C4-2B (cell line): ENCODE measurements around the gene IFITM5.

Experiments
- H3K27ac ChIP-seq: fragments of 450-650 bp; 2 replicates; pipeline ENCODE4 v1.5.1; 2017
- ZFX ChIP-seq: fragments of 450-650 bp; IDR thresholded peaks from 2 replicates; pipeline ENCODE4 v1.6.1; 2017
- TF ChIP-seq, protein P1 (sequence below): fragments of 450-650 bp; conservative IDR thresholded peaks from 2 replicates; pipeline ENCODE4 v1.5.1; 2017; ENCODE audit warnings: mild to moderate bottlenecking

The IFITM5 gene

DNA sequence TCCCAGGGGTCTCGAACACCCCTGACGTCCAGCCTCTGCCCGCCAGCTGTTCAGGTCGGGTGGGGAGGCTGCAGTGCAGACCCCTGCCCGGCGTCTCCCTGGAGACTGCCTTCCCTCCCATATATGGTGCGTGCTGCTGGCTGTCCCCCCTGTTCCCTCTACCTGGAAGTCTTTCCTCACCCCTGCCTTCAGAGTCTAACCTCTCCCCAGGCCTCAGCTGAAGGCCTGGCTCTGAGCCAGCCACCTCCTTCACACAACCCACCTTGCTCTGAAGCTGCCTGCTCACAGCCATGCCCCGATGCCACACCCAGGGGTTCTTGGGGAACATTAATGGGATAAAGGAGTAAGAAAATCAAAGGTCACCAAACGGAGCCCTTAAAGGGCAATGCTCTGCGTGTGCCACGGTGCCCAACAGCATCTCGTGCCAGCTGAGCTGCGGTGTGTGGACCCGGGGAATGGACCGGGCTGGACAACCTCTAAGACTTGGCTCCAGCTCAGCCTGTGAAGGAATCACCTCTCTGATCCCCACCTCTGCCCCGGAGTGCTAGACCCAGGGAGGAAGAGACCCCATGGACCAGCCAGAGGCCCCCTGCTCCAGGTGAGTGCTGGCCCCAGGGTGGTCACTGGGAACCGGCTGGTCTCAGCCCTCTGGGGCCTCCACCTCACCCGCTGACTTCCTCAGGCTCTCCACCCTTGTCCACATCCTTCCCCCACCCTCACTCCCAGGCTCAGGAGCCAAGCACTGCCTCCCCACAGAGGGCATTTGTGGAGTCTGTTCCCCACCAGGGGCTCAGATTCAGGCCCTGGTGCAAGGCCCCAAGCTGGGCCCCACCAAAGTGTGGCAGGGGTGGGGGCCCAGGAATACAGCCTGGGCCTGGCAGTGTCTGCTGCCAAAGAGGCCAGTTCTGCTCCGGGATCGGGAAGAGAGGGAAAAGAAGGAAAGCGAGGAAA, 21.1 kb downstream of the IFITM5 start, which contains the start of gene NLRP6:
NLRP6 (plus strand) TSS at position 407 of the 951 bp plus-strand sequence; CDS start at position 570, 163 bp downstream.
- TF ChIP-seq ZFX: no peak
- TF ChIP-seq, protein P1, sequence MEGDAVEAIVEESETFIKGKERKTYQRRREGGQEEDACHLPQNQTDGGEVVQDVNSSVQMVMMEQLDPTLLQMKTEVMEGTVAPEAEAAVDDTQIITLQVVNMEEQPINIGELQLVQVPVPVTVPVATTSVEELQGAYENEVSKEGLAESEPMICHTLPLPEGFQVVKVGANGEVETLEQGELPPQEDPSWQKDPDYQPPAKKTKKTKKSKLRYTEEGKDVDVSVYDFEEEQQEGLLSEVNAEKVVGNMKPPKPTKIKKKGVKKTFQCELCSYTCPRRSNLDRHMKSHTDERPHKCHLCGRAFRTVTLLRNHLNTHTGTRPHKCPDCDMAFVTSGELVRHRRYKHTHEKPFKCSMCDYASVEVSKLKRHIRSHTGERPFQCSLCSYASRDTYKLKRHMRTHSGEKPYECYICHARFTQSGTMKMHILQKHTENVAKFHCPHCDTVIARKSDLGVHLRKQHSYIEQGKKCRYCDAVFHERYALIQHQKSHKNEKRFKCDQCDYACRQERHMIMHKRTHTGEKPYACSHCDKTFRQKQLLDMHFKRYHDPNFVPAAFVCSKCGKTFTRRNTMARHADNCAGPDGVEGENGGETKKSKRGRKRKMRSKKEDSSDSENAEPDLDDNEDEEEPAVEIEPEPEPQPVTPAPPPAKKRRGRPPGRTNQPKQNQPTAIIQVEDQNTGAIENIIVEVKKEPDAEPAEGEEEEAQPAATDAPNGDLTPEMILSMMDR: no peak
- H3K27ac ChIP-seq: no peak within 1 kb of the TSS

DNA sequence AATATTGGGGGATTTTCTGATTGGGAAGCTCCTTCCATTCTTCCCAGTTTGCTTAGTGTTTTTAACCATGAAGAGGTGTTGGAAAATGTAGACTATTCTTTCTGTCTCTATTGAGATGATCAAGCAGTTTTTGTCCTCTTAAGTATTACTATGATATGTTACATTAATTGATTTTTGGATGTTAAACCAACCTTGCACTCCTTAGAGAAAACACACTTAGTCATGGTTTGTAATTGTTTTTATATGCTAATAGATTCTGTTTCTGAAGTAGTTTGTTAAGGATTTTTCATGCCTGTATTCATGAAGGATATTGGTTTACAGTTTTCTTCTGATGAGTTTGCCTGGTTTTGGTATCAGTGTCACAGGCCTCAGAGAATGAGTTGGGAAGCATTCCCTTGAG, 23.1 kb downstream of the IFITM5 start:
- TF ChIP-seq, protein P1: no peak
- no peak for TF ChIP-seq ZFX
- no peak overlapping the region for H3K27ac ChIP-seq

DNA sequence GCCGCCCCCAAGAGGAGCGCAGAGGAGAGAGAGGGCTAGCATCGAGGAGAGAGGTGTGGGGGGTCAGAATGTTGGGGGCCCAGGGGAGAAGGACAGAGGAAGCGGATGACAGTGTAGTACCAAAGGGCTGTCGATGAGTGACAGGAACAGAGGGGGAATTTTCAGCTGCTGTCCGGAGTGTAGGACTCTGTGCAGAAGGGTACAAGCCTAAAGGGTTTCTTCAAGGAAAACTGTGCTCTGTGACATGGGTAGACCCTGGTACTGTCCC, 26.5 kb downstream of the IFITM5 start:
- H3K27ac ChIP-seq: no peak overlapping the region
- TF ChIP-seq, protein P1: no peak
- TF ChIP-seq ZFX: no peak

DNA sequence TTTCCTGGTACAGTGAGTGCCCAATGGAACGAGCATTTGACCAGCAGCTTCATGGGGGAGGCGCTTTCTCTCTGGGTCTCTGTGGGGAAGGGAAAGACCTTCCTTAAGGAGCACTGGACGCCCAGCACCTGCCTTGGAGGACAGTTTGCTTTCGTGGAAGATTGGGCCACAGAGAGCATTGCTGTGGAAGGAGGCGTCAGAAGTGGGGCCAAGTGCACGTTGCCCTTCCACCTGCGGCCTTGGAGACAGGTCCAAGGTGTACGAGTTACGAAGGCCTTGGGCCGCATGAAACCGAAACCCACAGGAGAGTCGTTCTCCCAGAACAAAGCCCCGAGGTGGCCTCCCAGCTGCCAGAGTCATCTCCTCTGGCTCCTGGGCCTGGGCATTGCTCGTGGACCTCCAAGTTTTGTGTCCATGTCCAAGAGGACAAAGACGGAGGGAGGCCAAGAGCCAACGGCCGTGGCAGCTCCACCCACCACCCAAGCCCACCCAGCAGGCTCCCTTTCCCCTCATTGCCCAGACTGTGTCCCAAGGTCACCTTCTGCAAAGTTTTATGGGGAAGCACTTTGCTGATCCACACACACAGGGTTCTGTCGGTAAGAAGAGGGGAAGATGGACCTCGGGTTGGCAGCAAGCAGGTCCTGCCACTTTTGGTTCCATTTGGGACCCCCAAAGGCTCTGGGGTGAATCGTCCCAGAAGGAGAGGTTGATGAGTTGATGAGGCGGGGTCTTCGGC, 27.0 kb downstream of the IFITM5 start:
- H3K27ac ChIP-seq: no peak overlapping the region
- TF ChIP-seq ZFX: no peak
- TF ChIP-seq, protein P1: no peak

DNA sequence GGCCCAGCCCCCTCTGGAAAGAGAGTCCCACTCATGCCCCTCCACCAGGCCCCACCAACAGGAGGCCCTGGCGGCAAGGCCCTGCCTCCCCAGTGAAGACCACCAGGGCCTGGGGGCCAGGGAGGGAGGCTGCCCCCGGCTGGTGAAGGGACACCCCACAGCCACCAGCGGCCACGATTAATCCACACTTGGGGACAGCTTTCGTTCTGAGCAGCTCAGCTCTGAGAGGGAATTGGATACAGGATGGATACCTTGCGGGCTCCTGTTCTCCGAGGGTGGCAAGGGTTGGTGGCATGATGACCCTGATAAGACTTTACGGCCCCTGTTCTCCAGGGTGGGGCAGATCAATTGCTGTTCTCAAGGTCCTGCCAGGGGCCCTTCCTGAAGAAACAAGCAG, 28.0 kb downstream of the IFITM5 start:
- TF ChIP-seq, protein P1: no peak
- no peak for TF ChIP-seq ZFX
- H3K27ac ChIP-seq: no peak overlapping the region

DNA sequence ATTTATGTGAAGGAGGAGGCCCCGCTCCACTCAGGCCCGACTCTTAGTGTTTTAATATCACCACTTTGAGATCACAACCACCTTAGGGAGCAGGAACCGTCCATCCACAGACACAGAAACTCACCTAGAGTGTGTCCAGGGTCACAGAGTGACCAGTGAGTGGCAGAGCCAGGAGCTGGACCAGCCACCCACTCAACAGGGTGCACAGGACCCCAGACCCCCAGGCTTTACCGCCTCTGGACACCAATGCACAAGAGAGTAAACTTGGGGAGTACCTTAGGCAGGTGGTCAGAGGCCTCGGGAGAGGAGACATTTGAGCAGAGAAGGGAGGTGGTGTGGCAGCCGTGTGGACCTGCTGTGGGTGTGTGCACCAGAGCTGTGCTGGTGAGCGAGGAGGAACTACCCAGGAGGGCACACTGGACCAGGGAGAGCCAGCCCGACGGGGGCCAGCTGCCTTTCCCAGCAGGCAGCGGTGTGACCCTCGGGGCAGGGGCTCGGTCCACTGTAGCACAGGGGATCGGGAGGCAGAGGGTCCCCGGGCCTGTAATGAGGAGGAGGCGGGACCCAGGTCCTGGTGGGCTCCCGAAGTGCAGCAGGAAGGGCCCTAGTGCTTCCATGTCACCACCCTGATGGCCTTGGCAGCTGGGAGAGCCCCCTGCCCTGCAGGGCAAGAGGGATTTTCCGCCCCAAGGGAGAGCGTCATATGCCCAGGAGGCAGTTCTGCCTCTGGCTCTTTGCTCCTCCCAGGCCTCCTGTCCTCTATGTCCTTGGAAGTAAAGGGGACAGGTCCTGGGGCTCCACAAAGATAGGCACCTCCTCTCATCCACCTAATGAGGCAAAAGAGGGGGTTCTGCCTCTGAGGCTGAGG, 28.6 kb downstream of the IFITM5 start:
- no peak overlapping the region for H3K27ac ChIP-seq
- no peak for TF ChIP-seq ZFX
- TF ChIP-seq, protein P1: no peak
